HepG2 (cell line): ENCODE data around the gene ZNF747. TPM values are rescaled to one million over a fixed set of nuclear protein-coding genes. Genes with fewer than 3 reads are reported as not detected.

Source experiments
- ARID4A ChIP-seq: sonication (generic); formaldehyde crosslinking; IDR thresholded peaks from 2 replicates; pipeline ENCODE4 v1.5.0; 2020; ENCODE audit warnings: mild to moderate bottlenecking, missing genetic modification reagents, borderline replicate concordance
- ATM ChIP-seq: fragments of 450-650 bp; IDR thresholded peaks from 2 replicates; pipeline ENCODE4 v1.7.1; 2017; ENCODE audit warnings: mild to moderate bottlenecking, borderline replicate concordance
- FOXA1 ChIP-seq, 2 experiments: fragments of 450-650 bp in 1 of 2; sonication (generic) in 1 of 2; formaldehyde crosslinking in 1 of 2; IDR thresholded peaks; 2 replicates each; pipeline versions ENCODE4 v1.4.0 to v1.6.1; 2016 to 2020; ENCODE audit warnings: missing genetic modification reagents in 1 of 2
- GATA4 ChIP-seq: sonication (generic); IDR thresholded peaks from 2 replicates; pipeline ENCODE4 v1.6.1; 2016; ENCODE audit warnings: antibody characterized with exemption, low read depth, borderline replicate concordance
- HNF4A ChIP-seq: sonication (generic); formaldehyde crosslinking; IDR thresholded peaks from 2 replicates; pipeline ENCODE4 v1.4.0; 2020; ENCODE audit warnings: missing genetic modification reagents
- MEIS2 ChIP-seq: sonication (generic); formaldehyde crosslinking; IDR thresholded peaks from 2 replicates; pipeline ENCODE4 v1.9.0; 2021; ENCODE audit warnings: mild to moderate bottlenecking, missing genetic modification reagents
- RNF219 ChIP-seq: sonication (generic); formaldehyde crosslinking; IDR thresholded peaks from 2 replicates; pipeline ENCODE4 v1.5.0; 2020; ENCODE audit warnings: mild to moderate bottlenecking, missing genetic modification reagents
- SNAPC2 ChIP-seq: sonication (generic); formaldehyde crosslinking; IDR thresholded peaks from 2 replicates; pipeline ENCODE4 v1.8.1; 2022; ENCODE audit warnings: mild to moderate bottlenecking, missing genetic modification reagents
- USF2 ChIP-seq, 2 experiments: sonication (generic) in 1 of 2; formaldehyde crosslinking in 1 of 2; IDR thresholded peaks; 2 replicates each; pipeline versions ENCODE4 v1.5.1 to v1.6.1; 2011 to 2020; ENCODE audit warnings: borderline replicate concordance in 1 of 2, low read depth in 1 of 2, low read length in 1 of 2, mild to moderate bottlenecking in 1 of 2, missing genetic modification reagents in 1 of 2, moderate library complexity in 1 of 2
- ZHX1 ChIP-seq: sonication (generic); formaldehyde crosslinking; IDR thresholded peaks from 2 replicates; pipeline ENCODE4 v1.8.1; 2022; ENCODE audit warnings: low read depth, mild to moderate bottlenecking, missing genetic modification reagents
- ZKSCAN8 ChIP-seq: IDR thresholded peaks from 2 replicates; pipeline ENCODE4 v1.6.1; 2016; ENCODE audit warnings: borderline replicate concordance, missing genetic modification reagents, missing compliant biosample characterization
- ZMYM4 ChIP-seq: sonication (generic); formaldehyde crosslinking; IDR thresholded peaks from 2 replicates; pipeline ENCODE4 v1.8.1; 2023; ENCODE audit warnings: mild to moderate bottlenecking, missing genetic modification reagents
- ZNF205 ChIP-seq: IDR thresholded peaks from 2 replicates; pipeline ENCODE4 v1.6.1; 2018; ENCODE audit warnings: missing biosample characterization, missing genetic modification reagents
- ZNF558 ChIP-seq: sonication (generic); formaldehyde crosslinking; IDR thresholded peaks from 2 replicates; pipeline ENCODE4 v1.9.0; 2022; ENCODE audit warnings: mild to moderate bottlenecking, missing genetic modification reagents, borderline replicate concordance
- ZNF773 ChIP-seq: sonication (generic); formaldehyde crosslinking; IDR thresholded peaks from 2 replicates; pipeline ENCODE4 v1.4.0; 2020; ENCODE audit warnings: missing genetic modification reagents, borderline replicate concordance
- polyA plus RNA-seq, 8 experiments: library from polyadenylated mRNA; depleted of rRNA in 3 of 8; stranded (reverse) in 7 of 8; unstranded in 1 of 8; fragments of >200 nt; fragmentation: Illumina TruSeq in 4 of 8; extraction: Trizol in 4 of 8; gene quantifications; 2 replicates each; pipeline versions ENCODE4 v1.2.1 to v1.2.3, GENCODE V29; 2011 to 2016; ENCODE audit warnings: low read depth in 4 of 8, missing spikeins in 1 of 8, mixed read lengths in 1 of 8; ENCODE audit not compliant: insufficient read depth in 1 of 8
- total RNA-seq, 5 experiments: library from RNA; depleted of rRNA; stranded (reverse); fragments of >200 nt; fragmentation: Illumina TruSeq; extraction: Trizol; gene quantifications; 2 replicates each; pipeline ENCODE4 v1.2.3, GENCODE V29; 2016; ENCODE audit warnings: low read depth in 1 of 5

ZNF747 gene
- total and polyA plus RNA-seq, 2 of the 13 experiments (the other 11 are each of a cell fraction or from before 2014, with no cell fraction given), result 7.2 to 10.2 TPM

- no peak for TF ChIP-seq USF2 (IDR thresholded peaks at IDR 0.05; ENCODE audit: low read depth, low read length)
- TF ChIP-seq USF2 (CRISPR knock-in tag; IDR thresholded peaks at IDR 0.05; ENCODE audit: borderline replicate concordance), result peak; percentile 55; the same call in 1 of the 2 replicates
- TF ChIP-seq ARID4A, result peak; percentile 95
- no peak for TF ChIP-seq ZNF773 (CRISPR knock-in tag)
- TF ChIP-seq ZHX1 (CRISPR knock-in tag), result peak; percentile 98
- TF ChIP-seq SNAPC2 (CRISPR knock-in tag), result peak; percentile 16; the same call in 1 of the 2 replicates
- TF ChIP-seq ZKSCAN8 (CRISPR knock-in tag), result peak; percentile 16; the same call in 1 of the 2 replicates
- TF ChIP-seq HNF4A (CRISPR knock-in tag), result peak; percentile 80
- TF ChIP-seq FOXA1 (IDR thresholded peaks at IDR 0.05), result no peak
- TF ChIP-seq FOXA1 (CRISPR knock-in tag; IDR thresholded peaks at IDR 0.05), result 0 out of 2 replicates have a peak, but pooled peaks have one; percentile 3
- TF ChIP-seq GATA4, result peak; percentile 66; the same call in 1 of the 2 replicates
- TF ChIP-seq ZNF558 (CRISPR knock-in tag), result peak; percentile 95
- TF ChIP-seq MEIS2 (CRISPR knock-in tag), result no peak; the same call in 1 of the 2 replicates
- TF ChIP-seq ZMYM4 (CRISPR knock-in tag), result peak; percentile 76
- no peak for TF ChIP-seq ATM
- peak; percentile 22; the same call in 1 of the 2 replicates for TF ChIP-seq ZNF205 (CRISPR knock-in tag)
- TF ChIP-seq RNF219, result no peak; the same call in 1 of the 2 replicates
Observed at GRCh38 chr16:30557957-30558788, 23.5 kb upstream of the ZNF747 start, which contains the start of gene ZNF764 (continued).
